K562 (cell line): ENCODE data around the gene GDF11. TPM values are rescaled to one million over a fixed set of nuclear protein-coding genes. Genes with fewer than 3 reads are reported as not detected.

Experiments used
- ATAC-seq: fragments of 200-7000 bp; cut with Tn5 transposase; 3 replicates; pipeline ENCODE4 v1.9.1; 2020; ENCODE audit warnings: moderate library complexity
- BruUV-seq: library from RNA; stranded (reverse); fragments of 400-500 nt; replicated peaks from 2 replicates; lab custom pipeline; 2021; lab: Mats Ljungman, UMichigan
- CTCF ChIA-PET: fragments of 300-600 bp; formaldehyde crosslinking; extraction: SDS; loops from one replicate; lab custom pipeline; 2021; ENCODE audit warnings: low intra/inter-chr PET ratio; lab: Yijun Ruan, JAX
- POLR2A ChIA-PET: fragments of 300-600, 350-650 bp; sonication (Branson Sonifier 250); formaldehyde crosslinking; extraction: SDS; loops from one replicate; lab custom pipeline; 2021; ENCODE audit warnings: antibody characterized with exemption, inconsistent platforms; lab: Yijun Ruan, JAX
- DNase-seq, 4 experiments: peaks; one replicate each; pipeline versions ENCODE4 v3.0.0 to v3.0.0-alpha.2; 2011 to 2018; ENCODE audit warnings: low spot score in 3 of 4, mixed read lengths in 3 of 4; ENCODE audit errors: extremely low read depth in 1 of 4
- FAIRE-seq: peaks from 2 replicates; lab custom pipeline; 2011; peaks lifted over from hg19 to GRCh38; lab: Jason Lieb, UNC
- H2AFZ ChIP-seq: 2 replicates; pipeline ENCODE4 v1.6.0; 2011; ENCODE audit warnings: low read depth, low read length, control low read depth, inconsistent platforms
- H3K27ac ChIP-seq: fragments of 200-600 bp; 3 replicates; pipeline ENCODE4 v1.8.0; 2011; ENCODE audit warnings: low read depth, mild to moderate bottlenecking, control low read depth, inconsistent platforms, low read length, moderate library complexity, mixed read lengths; ENCODE audit errors: extremely low read depth
- H3K27me3 ChIP-seq, 2 experiments: fragments of 300-600 bp in 1 of 2; 2 replicates in 1 of 2; 3 replicates in 1 of 2; pipeline versions ENCODE4 v1.6.0 to v1.8.0; 2011; ENCODE audit warnings: inconsistent platforms in 2 of 2, low read length in 2 of 2, mild to moderate bottlenecking in 1 of 2, mixed read lengths in 1 of 2, moderate library complexity in 1 of 2; ENCODE audit not compliant: control insufficient read depth in 2 of 2, insufficient read depth in 2 of 2
- H3K36me3 ChIP-seq: fragments of 300-600 bp; 3 replicates; pipeline ENCODE4 v1.8.0; 2011; ENCODE audit warnings: mild to moderate bottlenecking, low read length, inconsistent platforms; ENCODE audit not compliant: control insufficient read depth, insufficient read depth
- H3K4me1 ChIP-seq, 2 experiments: fragments of 200-600 bp in 1 of 2; replicated peaks in 1 of 2; 2 replicates in 1 of 2; 3 replicates in 1 of 2; pipeline versions ENCODE4 v1.5.1 to v1.8.0; 2011; ENCODE audit warnings: inconsistent platforms in 2 of 2, low read length in 2 of 2, mild to moderate bottlenecking in 1 of 2, mixed read lengths in 1 of 2, moderate library complexity in 1 of 2; ENCODE audit not compliant: control insufficient read depth in 2 of 2, insufficient read depth in 2 of 2
- H3K4me2 ChIP-seq: 2 replicates; pipeline ENCODE4 v1.6.1; 2011; ENCODE audit warnings: low read length, control low read depth, inconsistent platforms, mixed read lengths; ENCODE audit not compliant: insufficient read depth
- H3K4me3 ChIP-seq: fragments of 200-600 bp; sonication (generic), shearing (Covaris generic); 2 replicates; pipeline ENCODE4 v1.5.1; 2016; ENCODE audit warnings: control low read depth, inconsistent platforms
- H3K79me2 ChIP-seq: fragments of 200-600 bp; 3 replicates; pipeline ENCODE4 v1.8.0; 2011; ENCODE audit warnings: low read length, inconsistent platforms; ENCODE audit not compliant: control insufficient read depth, insufficient read depth
- H3K9ac ChIP-seq, 2 experiments: 2 replicates each; pipeline versions ENCODE4 v1.6.0 to v1.6.1; 2011; ENCODE audit warnings: low read depth in 2 of 2, low read length in 2 of 2, control low read depth in 1 of 2, inconsistent platforms in 1 of 2, mild to moderate bottlenecking in 1 of 2, mixed read lengths in 1 of 2; ENCODE audit not compliant: insufficient read depth in 1 of 2
- H3K9me1 ChIP-seq: one replicate; pipeline ENCODE4 v1.6.0; 2011; ENCODE audit warnings: inconsistent platforms, mild to moderate bottlenecking, low read length, moderate library complexity; ENCODE audit not compliant: control insufficient read depth, insufficient read depth
- H3K9me3 ChIP-seq: replicated peaks from 2 replicates; pipeline ENCODE4 v1.5.1; 2011; ENCODE audit warnings: low read depth, low read length, inconsistent platforms; ENCODE audit not compliant: control insufficient read depth, insufficient read depth
- H4K20me1 ChIP-seq: replicated peaks from 2 replicates; pipeline ENCODE4 v1.6.1; 2011; ENCODE audit warnings: low read length, inconsistent platforms, mixed read lengths; ENCODE audit not compliant: control insufficient read depth, insufficient read depth
- CBX8 ChIP-seq: fragments of 200-600 bp; sonication (generic); IDR thresholded peaks from 2 replicates; pipeline ENCODE4 v1.6.1; 2012; ENCODE audit warnings: borderline replicate concordance, mixed run types, low read depth, mild to moderate bottlenecking, moderate library complexity, mixed read lengths, low read length, control low read depth, inconsistent platforms; ENCODE audit not compliant: poor library complexity, severe bottlenecking; ENCODE audit errors: extremely low read depth
- CHCHD3 ChIP-seq: fragments of 250-450 bp; sonication (Bioruptor Pico); IDR thresholded peaks from 2 replicates; pipeline ENCODE4 v2.1.2; 2022; ENCODE audit warnings: mild to moderate bottlenecking
- ELF1 ChIP-seq: fragments of 200-800 bp; sonication (Bioruptor generic); IDR thresholded peaks from 2 replicates; pipeline ENCODE4 v1.6.1; 2016; ENCODE audit warnings: missing genetic modification characterization, missing compliant biosample characterization
- GATA2 ChIP-seq: sonication (generic); formaldehyde crosslinking; IDR thresholded peaks from 2 replicates; pipeline ENCODE4 v1.4.0; 2020; ENCODE audit warnings: mild to moderate bottlenecking, missing genetic modification reagents
- HDAC6 ChIP-seq: IDR thresholded peaks from 2 replicates; pipeline ENCODE4 v1.6.1; 2012; ENCODE audit warnings: low read depth, mild to moderate bottlenecking, control low read depth, inconsistent platforms, low read length, moderate library complexity
- HSF4 ChIP-seq: fragments of 250-450 bp; sonication (Bioruptor Pico); IDR thresholded peaks from 2 replicates; pipeline ENCODE4 v2.1.2; 2022; ENCODE audit warnings: mild to moderate bottlenecking, moderate library complexity, borderline replicate concordance
- NCOA4 ChIP-seq: fragments of 450-650 bp; IDR thresholded peaks from 2 replicates; pipeline ENCODE4 v1.6.1; 2018; ENCODE audit warnings: mild to moderate bottlenecking; ENCODE audit not compliant: partially characterized antibody
- SMAD2 ChIP-seq: fragments of 150-350 bp; IDR thresholded peaks from 2 replicates; pipeline ENCODE4 v1.6.1; 2014; ENCODE audit warnings: low read depth, mild to moderate bottlenecking, low read length
- WGBS: fragments of 100-300 bp; shearing (Covaris generic); methylation state at CpG from one replicate; pipeline ENCODE4 v1.1.6; 2016; ENCODE audit warnings: low coverage, mixed read lengths; ENCODE audit not compliant: insufficient coverage; ENCODE audit errors: missing lambda C conversion rate; 5-methylcytosine and 5-hydroxymethylcytosine counted together
- in situ Hi-C: fragments of 300-500 bp; cut with MboI; formaldehyde crosslinking; loops from 4 replicates; pipeline ENCODE4 v1.15.0; 2018; ENCODE audit warnings: inconsistent platforms, mixed read lengths
- intact Hi-C: fragments of 100-400 bp; cut with micrococcal nuclease; formaldehyde crosslinking; loops from 2 replicates; pipeline ENCODE4 v1.14.2; 2022
- polyA plus RNA-seq, 8 experiments: library from polyadenylated mRNA; depleted of rRNA in 4 of 8; stranded (reverse) in 5 of 8; unstranded in 3 of 8; fragments of >200 nt; fragmentation: Nextera tagmentation in 2 of 8; fragmentation: Illumina TruSeq in 1 of 8; extraction: Ambion mirVana in 2 of 8; extraction: Trizol in 1 of 8; gene quantifications; 2 replicates each; pipeline versions ENCODE4 v1.2.1 to v1.2.3, GENCODE V29; 2011 to 2014; ENCODE audit warnings: inconsistent platforms in 1 of 8, missing spikeins in 1 of 8
- total RNA-seq, 7 experiments: library from RNA; depleted of rRNA in 6 of 7; stranded (reverse); fragments of >200 nt in 6 of 7; fragmentation: Illumina TruSeq in 2 of 7; extraction: Trizol in 2 of 7; gene quantifications; 2 replicates each; pipeline versions ENCODE4 v1.2.1 to v1.2.3, GENCODE V29; 2011 to 2021; ENCODE audit warnings: low replicate concordance in 1 of 7
- TF ChIP-seq, protein P1 (sequence below), 2 experiments: IDR thresholded peaks; 2 replicates each; pipeline ENCODE4 v1.6.1; 2011; ENCODE audit warnings: borderline replicate concordance in 1 of 2, control low read depth in 1 of 2, low read depth in 1 of 2, low read length in 1 of 2, mild to moderate bottlenecking in 1 of 2, mixed read lengths in 1 of 2, moderate library complexity in 1 of 2; ENCODE audit not compliant: insufficient read depth in 1 of 2, insufficient read length in 1 of 2, poor library complexity in 1 of 2, severe bottlenecking in 1 of 2; ENCODE audit errors: extremely low read depth in 1 of 2
- TF ChIP-seq, protein P2 (sequence below): fragments of 250-450 bp; sonication (Bioruptor Pico); IDR thresholded peaks from 2 replicates; pipeline ENCODE4 v1.5.0; 2021
- TF ChIP-seq, protein P3 (sequence below), 2 experiments: IDR thresholded peaks in 1 of 2; conservative IDR thresholded peaks in 1 of 2; 2 replicates each; pipeline ENCODE4 v1.6.1; 2016; ENCODE audit warnings: low read depth in 2 of 2, mild to moderate bottlenecking in 1 of 2, missing compliant biosample characterization in 1 of 2, missing genetic modification characterization in 1 of 2, moderate library complexity in 1 of 2

Gene GDF11
- total and polyA plus RNA-seq, 9 of the 15 experiments (the other 6 are each of a cell fraction or from before 2014, with no cell fraction given): 1.4 to 15.7 (median 4.8) TPM

DNA sequence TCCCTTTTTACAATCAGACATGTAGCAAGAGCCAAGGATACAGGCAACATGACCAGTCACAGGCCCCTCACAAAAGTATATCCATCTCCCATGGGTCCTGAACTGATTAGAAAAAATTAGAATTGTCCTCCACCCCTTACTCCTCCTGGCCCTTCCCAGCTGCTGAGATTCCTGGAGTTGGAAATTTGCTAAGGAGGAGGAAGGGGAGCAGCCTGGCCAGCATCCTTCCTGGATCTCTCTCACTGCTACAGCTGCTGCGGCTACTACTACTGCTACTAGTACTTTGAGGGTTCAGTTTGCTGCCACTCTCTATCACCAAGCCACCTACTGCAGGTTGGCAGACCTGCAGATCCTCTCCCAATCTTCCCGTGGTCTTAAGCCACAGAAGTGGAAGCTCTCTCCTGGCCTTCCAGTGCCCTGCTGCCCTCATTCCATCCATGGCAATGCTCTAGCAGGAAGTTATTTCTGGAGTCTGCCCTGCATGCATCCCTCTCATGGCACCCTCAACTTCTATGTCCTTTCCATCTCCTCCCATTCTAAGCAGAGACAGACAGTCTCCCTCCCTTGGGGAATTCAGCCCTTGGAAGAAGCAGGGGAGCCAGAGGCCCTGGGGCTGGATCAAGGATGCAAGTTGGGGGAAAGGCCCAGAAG is 36.2 kb upstream of the GDF11 start:
- intact Hi-C loops (loop anchor here (2.0 kb wide), 1 partner anchor 26 kb away; a partner anchor contains a TSS), in situ Hi-C loops (no loop called here)
- POLR2A ChIA-PET: interaction anchor here (0.7 to 1.9 kb wide), 3 partner anchors 10 to 22 kb away, joined by 3 to 9 read pairs (median 5); no protein-coding TSS in a partner anchor
- Histone ChIP-seq H3K9me1 (peaks cover 5% of the 10 kb centered on the region), H2AFZ (no peak overlapping the region), H4K20me1 (no peaks in the 10 kb centered on the region), H3K4me3 (no peak overlapping the region), H3K9me3 (no peaks in the 10 kb centered on the region), H3K4me1 (peaks cover 6 to 18% of the 10 kb centered on the region in 2 experiments; a peak in 4 of 5 replicates), H3K79me2 (no peaks in the 10 kb centered on the region), H3K27me3 (peaks cover 19 to 23% of the 10 kb centered on the region in 2 experiments), H3K36me3 (no peaks in the 10 kb centered on the region), H3K4me2 (0 out of 2 replicates have a peak overlapping the region, but pooled peaks have one; percentile 59), H3K9ac (no peak overlapping the region; a peak in 1 of 4 replicates), H3K27ac (no peak overlapping the region)
- ATAC-seq (no peak), DNase-seq (no peak), FAIRE-seq (peak; percentile 23)
- CTCF ChIA-PET: no interaction called here
- 20% methylated on average over 2 of the region's 2 CpGs for WGBS
- no TSS peak for BruUV-seq
- no peak for TF ChIP-seq ELF1 (tag)
- TF ChIP-seq SMAD2: no peak
- TF ChIP-seq HSF4 (CRISPR knock-in tag): no peak
- no peak for TF ChIP-seq CBX8
- TF ChIP-seq, protein P1, sequence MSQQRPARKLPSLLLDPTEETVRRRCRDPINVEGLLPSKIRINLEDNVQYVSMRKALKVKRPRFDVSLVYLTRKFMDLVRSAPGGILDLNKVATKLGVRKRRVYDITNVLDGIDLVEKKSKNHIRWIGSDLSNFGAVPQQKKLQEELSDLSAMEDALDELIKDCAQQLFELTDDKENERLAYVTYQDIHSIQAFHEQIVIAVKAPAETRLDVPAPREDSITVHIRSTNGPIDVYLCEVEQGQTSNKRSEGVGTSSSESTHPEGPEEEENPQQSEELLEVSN (IDR thresholded peaks at IDR 0.05; ENCODE audit: borderline replicate concordance in 1 of 2, extremely low read depth in 1 of 2, insufficient read depth in 1 of 2, insufficient read length in 1 of 2, low read depth in 1 of 2, low read length in 1 of 2, poor library complexity in 1 of 2, severe bottlenecking in 1 of 2): no peak
- TF ChIP-seq, protein P2, sequence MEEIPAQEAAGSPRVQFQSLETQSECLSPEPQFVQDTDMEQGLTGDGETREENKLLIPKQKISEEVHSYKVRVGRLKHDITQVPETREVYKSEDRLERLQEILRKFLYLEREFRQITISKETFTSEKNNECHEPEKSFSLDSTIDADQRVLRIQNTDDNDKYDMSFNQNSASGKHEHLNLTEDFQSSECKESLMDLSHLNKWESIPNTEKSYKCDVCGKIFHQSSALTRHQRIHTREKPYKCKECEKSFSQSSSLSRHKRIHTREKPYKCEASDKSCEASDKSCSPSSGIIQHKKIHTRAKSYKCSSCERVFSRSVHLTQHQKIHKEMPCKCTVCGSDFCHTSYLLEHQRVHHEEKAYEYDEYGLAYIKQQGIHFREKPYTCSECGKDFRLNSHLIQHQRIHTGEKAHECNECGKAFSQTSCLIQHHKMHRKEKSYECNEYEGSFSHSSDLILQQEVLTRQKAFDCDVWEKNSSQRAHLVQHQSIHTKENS: no peak
- no peak for TF ChIP-seq HDAC6
- TF ChIP-seq GATA2 (CRISPR knock-in tag): no peak
- TF ChIP-seq, protein P3, sequence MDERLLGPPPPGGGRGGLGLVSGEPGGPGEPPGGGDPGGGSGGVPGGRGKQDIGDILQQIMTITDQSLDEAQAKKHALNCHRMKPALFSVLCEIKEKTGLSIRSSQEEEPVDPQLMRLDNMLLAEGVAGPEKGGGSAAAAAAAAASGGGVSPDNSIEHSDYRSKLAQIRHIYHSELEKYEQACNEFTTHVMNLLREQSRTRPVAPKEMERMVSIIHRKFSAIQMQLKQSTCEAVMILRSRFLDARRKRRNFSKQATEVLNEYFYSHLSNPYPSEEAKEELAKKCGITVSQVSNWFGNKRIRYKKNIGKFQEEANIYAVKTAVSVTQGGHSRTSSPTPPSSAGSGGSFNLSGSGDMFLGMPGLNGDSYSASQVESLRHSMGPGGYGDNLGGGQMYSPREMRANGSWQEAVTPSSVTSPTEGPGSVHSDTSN (CRISPR knock-in tag; IDR thresholded peaks at IDR 0.05; ENCODE audit: low read depth): no peak
- TF ChIP-seq, protein P3 (tag; conservative IDR thresholded peaks at IDR 0.05; ENCODE audit: low read depth): no peak
- no peak for TF ChIP-seq CHCHD3
- TF ChIP-seq NCOA4: no peak
